ENCODE data around the gene DTHD1.

DTHD1 gene

DNA sequence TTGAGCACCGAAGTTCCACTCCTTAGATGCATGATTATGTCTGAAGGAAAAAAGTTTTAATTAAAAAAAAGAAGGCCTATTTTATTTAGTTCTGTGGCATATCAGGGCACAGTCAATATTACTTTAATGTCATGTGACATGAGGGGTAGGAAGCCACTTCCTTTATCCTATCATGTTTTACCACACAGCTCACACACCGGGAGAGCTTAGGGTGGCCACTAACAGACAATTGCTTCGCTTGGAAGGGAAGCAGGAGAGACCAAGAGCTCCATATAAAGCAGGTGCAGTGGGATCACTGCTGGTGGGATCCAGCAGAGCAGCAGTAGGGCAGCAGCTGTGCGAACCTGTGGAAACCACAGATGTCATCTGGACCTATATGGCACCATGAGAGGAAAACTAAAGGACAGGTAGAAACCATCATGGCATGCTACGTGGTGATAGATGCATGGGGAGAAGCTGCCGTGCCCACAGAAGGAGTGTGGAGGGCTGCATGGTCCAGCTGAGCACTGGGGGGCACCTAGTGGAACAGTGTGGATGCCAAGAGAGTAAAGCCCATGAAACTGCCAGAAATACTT is 52.0 kb downstream of the DTHD1 start:
- TF ChIP-seq ZBTB7A (IDR thresholded peaks at IDR 0.05; ENCODE audit: low read depth) (no peak), TAF1 (IDR thresholded peaks at IDR 0.05; ENCODE audit: low read depth) (no peak), CREB1 (IDR thresholded peaks at IDR 0.05; ENCODE audit: low read depth) (no peak), YY1 (IDR thresholded peaks at IDR 0.05; ENCODE audit: low read depth) (no peak), EGR1 (IDR thresholded peaks at IDR 0.05) (no peak), FOXM1 (IDR thresholded peaks at IDR 0.05; ENCODE audit: borderline replicate concordance, low read depth) (no peak), EP300 (IDR thresholded peaks at IDR 0.05; ENCODE audit: borderline replicate concordance) (no peak), TEAD4 (IDR thresholded peaks at IDR 0.05) (no peak)
- TF ChIP-seq, protein P1, sequence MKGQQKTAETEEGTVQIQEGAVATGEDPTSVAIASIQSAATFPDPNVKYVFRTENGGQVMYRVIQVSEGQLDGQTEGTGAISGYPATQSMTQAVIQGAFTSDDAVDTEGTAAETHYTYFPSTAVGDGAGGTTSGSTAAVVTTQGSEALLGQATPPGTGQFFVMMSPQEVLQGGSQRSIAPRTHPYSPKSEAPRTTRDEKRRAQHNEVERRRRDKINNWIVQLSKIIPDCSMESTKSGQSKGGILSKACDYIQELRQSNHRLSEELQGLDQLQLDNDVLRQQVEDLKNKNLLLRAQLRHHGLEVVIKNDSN (IDR thresholded peaks at IDR 0.05) = no peak
- TF ChIP-seq, protein P2, sequence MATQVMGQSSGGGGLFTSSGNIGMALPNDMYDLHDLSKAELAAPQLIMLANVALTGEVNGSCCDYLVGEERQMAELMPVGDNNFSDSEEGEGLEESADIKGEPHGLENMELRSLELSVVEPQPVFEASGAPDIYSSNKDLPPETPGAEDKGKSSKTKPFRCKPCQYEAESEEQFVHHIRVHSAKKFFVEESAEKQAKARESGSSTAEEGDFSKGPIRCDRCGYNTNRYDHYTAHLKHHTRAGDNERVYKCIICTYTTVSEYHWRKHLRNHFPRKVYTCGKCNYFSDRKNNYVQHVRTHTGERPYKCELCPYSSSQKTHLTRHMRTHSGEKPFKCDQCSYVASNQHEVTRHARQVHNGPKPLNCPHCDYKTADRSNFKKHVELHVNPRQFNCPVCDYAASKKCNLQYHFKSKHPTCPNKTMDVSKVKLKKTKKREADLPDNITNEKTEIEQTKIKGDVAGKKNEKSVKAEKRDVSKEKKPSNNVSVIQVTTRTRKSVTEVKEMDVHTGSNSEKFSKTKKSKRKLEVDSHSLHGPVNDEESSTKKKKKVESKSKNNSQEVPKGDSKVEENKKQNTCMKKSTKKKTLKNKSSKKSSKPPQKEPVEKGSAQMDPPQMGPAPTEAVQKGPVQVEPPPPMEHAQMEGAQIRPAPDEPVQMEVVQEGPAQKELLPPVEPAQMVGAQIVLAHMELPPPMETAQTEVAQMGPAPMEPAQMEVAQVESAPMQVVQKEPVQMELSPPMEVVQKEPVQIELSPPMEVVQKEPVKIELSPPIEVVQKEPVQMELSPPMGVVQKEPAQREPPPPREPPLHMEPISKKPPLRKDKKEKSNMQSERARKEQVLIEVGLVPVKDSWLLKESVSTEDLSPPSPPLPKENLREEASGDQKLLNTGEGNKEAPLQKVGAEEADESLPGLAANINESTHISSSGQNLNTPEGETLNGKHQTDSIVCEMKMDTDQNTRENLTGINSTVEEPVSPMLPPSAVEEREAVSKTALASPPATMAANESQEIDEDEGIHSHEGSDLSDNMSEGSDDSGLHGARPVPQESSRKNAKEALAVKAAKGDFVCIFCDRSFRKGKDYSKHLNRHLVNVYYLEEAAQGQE (IDR thresholded peaks at IDR 0.05; ENCODE audit: low read depth) = no peak

DNA sequence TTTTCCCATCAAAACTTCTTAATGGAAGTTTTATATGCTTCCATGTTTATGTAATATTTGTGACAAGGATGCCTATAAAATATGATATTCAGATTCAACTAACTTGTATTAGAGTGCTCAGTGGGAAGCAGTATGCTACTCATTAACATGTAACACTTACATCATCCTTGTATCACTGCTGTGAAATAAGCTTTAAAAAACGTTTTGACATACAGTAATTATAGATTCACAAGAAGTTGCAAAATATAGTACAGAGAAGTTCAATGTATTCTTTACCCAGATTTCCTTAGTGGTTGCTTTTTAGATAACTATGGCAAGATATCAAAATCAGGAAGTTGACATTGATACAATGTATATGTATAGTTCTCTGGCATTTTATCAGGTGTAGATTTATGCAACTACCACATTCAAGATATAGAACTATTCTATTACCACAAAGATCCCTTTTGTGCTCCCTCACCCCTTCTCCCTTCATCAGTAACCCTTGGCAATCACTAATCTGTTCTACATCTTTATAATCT is 56.3 kb downstream of the DTHD1 start:
- TF ChIP-seq MAX (IDR thresholded peaks at IDR 0.05) (no peak), TAF1 (IDR thresholded peaks at IDR 0.05; ENCODE audit: low read depth) (no peak), CEBPB (IDR thresholded peaks at IDR 0.05) (no peak), NFIC (IDR thresholded peaks at IDR 0.05) (no peak)

DNA sequence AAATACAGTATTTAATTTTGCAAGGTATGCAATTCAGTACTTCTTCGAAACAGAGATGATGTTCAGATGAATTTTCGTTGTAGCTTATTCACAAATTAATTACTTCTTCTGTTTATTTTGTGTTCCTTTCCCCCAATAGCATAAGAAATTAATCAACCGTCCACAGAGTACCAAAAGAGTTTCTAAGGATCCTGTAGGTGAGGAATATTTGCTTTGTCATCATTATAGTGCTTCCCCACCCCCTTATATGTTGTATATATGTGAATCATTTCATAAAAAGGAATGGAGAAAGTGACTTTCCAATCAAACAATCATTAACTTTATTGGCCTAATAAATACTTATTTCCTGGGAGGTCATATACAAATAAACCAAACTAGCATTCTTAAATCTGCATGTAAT is 57.6 kb downstream of the DTHD1 start:
- TF ChIP-seq YY1 (IDR thresholded peaks at IDR 0.05; ENCODE audit: low read depth) = no peak
- TF ChIP-seq NFIC (IDR thresholded peaks at IDR 0.05) = no peak
- TF ChIP-seq EGR1 (IDR thresholded peaks at IDR 0.05) = no peak
- TF ChIP-seq, protein P2 (IDR thresholded peaks at IDR 0.05; ENCODE audit: low read depth) = no peak
- TF ChIP-seq TAF1 (IDR thresholded peaks at IDR 0.05; ENCODE audit: low read depth) = no peak
- TF ChIP-seq CREB1 (IDR thresholded peaks at IDR 0.05; ENCODE audit: low read depth) = no peak
- TF ChIP-seq CEBPB (IDR thresholded peaks at IDR 0.05) = no peak
- no peak for TF ChIP-seq FOXM1 (IDR thresholded peaks at IDR 0.05; ENCODE audit: borderline replicate concordance, low read depth)
- no peak for TF ChIP-seq EP300 (IDR thresholded peaks at IDR 0.05; ENCODE audit: borderline replicate concordance)
- TF ChIP-seq TEAD4 (IDR thresholded peaks at IDR 0.05) = no peak
- TF ChIP-seq RAD21 (IDR thresholded peaks at IDR 0.05; ENCODE audit: low read depth) = no peak
- no peak for TF ChIP-seq MAX (IDR thresholded peaks at IDR 0.05)
- TF ChIP-seq ZBTB7A (IDR thresholded peaks at IDR 0.05; ENCODE audit: low read depth) = no peak

- TF ChIP-seq, protein P2 (IDR thresholded peaks at IDR 0.05; ENCODE audit: low read depth) = no peak
- no peak for TF ChIP-seq NFIC (IDR thresholded peaks at IDR 0.05)
- no peak for TF ChIP-seq EGR1 (IDR thresholded peaks at IDR 0.05)
- TF ChIP-seq MAX (IDR thresholded peaks at IDR 0.05) = no peak
- no peak for TF ChIP-seq CEBPB (IDR thresholded peaks at IDR 0.05)
- no peak for TF ChIP-seq TAF1 (IDR thresholded peaks at IDR 0.05; ENCODE audit: low read depth)
- no peak for TF ChIP-seq ZBTB7A (IDR thresholded peaks at IDR 0.05; ENCODE audit: low read depth)
- no peak for TF ChIP-seq FOXM1 (IDR thresholded peaks at IDR 0.05; ENCODE audit: borderline replicate concordance, low read depth)
- TF ChIP-seq EP300 (IDR thresholded peaks at IDR 0.05; ENCODE audit: borderline replicate concordance) = no peak
- no peak for TF ChIP-seq YY1 (IDR thresholded peaks at IDR 0.05; ENCODE audit: low read depth)
- TF ChIP-seq TCF12 (IDR thresholded peaks at IDR 0.05; ENCODE audit: low read depth) = no peak
Observed at GRCh38 chr4:36341936-36342335, 60.5 kb downstream of the DTHD1 start.

All from Ishikawa (cell line).